Hepatocyte (in vitro differentiated cells): ENCODE measurements around the gene MVB12B. TPM values are rescaled to one million over a fixed set of nuclear protein-coding genes. Genes with fewer than 3 reads are reported as not detected.

Experiments
- DNase-seq: peaks from one replicate; pipeline ENCODE4 v3.0.0-alpha.2; 2016; ENCODE audit warnings: low spot score
- H2AFZ ChIP-seq: fragments of 200-600 bp; sonication (generic); 2 replicates; pipeline ENCODE4 v1.6.0; 2016; ENCODE audit warnings: antibody characterized with exemption, mild to moderate bottlenecking
- H3K27ac ChIP-seq: fragments of 200-600 bp; sonication (generic); 2 replicates; pipeline ENCODE4 v1.5.1; 2016; ENCODE audit warnings: mild to moderate bottlenecking
- H3K27me3 ChIP-seq: fragments of 200-600 bp; sonication (generic); 2 replicates; pipeline ENCODE4 v1.6.1; 2016
- H3K36me3 ChIP-seq: fragments of 200-600 bp; sonication (generic); replicated peaks from 2 replicates; pipeline ENCODE4 v1.5.1; 2016; ENCODE audit warnings: low read depth; ENCODE audit not compliant: insufficient read depth
- H3K4me1 ChIP-seq: fragments of 200-600 bp; sonication (generic); 2 replicates; pipeline ENCODE4 v1.5.1; 2016; ENCODE audit warnings: mild to moderate bottlenecking, moderate library complexity; ENCODE audit not compliant: insufficient read depth
- H3K4me2 ChIP-seq: fragments of 200-600 bp; sonication (generic); 2 replicates; pipeline ENCODE4 v1.6.0; 2016
- H3K4me3 ChIP-seq: fragments of 200-600 bp; sonication (generic); 2 replicates; pipeline ENCODE4 v1.5.1; 2016; ENCODE audit warnings: mild to moderate bottlenecking
- H3K79me2 ChIP-seq: fragments of 200-600 bp; sonication (generic); 2 replicates; pipeline ENCODE4 v1.6.0; 2017; ENCODE audit warnings: mild to moderate bottlenecking
- H3K9me2 ChIP-seq: fragments of 200-600 bp; sonication (generic); replicated peaks from 2 replicates; pipeline ENCODE4 v1.6.0; 2017; ENCODE audit warnings: mild to moderate bottlenecking; ENCODE audit not compliant: insufficient read depth
- H3K9me3 ChIP-seq: fragments of 200-600 bp; sonication (generic); 2 replicates; pipeline ENCODE4 v1.5.1; 2016; ENCODE audit warnings: low read depth, mild to moderate bottlenecking
- H4K20me1 ChIP-seq: fragments of 200-600 bp; sonication (generic); 2 replicates; pipeline ENCODE4 v1.6.0; 2016; ENCODE audit warnings: mild to moderate bottlenecking; ENCODE audit not compliant: insufficient read depth, poor library complexity, severe bottlenecking
- EZH2 ChIP-seq: fragments of 200-600 bp; sonication (generic); IDR thresholded peaks from 2 replicates; pipeline ENCODE4 v1.6.1; 2016; ENCODE audit warnings: antibody characterized with exemption, mild to moderate bottlenecking, borderline replicate concordance
- EZH2phosphoT487 ChIP-seq: fragments of 200-600 bp; sonication (generic); IDR thresholded peaks from one replicate; pipeline ENCODE4 v1.6.1; 2018; ENCODE audit warnings: antibody characterized with exemption, mild to moderate bottlenecking, low read depth, moderate library complexity; ENCODE audit not compliant: unreplicated experiment, severe bottlenecking
- WGBS: methylation state at CpG from one replicate; pipeline ENCODE4 v1.1.6; 2016; ENCODE audit warnings: low lambda C conversion rate; ENCODE audit errors: missing lambda C conversion rate; 5-methylcytosine and 5-hydroxymethylcytosine counted together
- polyA plus RNA-seq: library from polyadenylated mRNA; unstranded; fragments of >200 nt; fragmentation: Nextera tagmentation; extraction: Ambion mirVana; gene quantifications from 2 replicates; pipeline ENCODE4 v1.2.1, GENCODE V29; 2016
- total RNA-seq: library from RNA; depleted of rRNA; stranded (reverse); fragments of >200 nt; gene quantifications from 2 replicates; pipeline ENCODE4 v1.2.3, GENCODE V29; 2014
- TF ChIP-seq, protein P1 (sequence below): fragments of 200-600 bp; sonication (generic); IDR thresholded peaks from 2 replicates; pipeline ENCODE4 v1.5.1; 2016; ENCODE audit warnings: antibody characterized with exemption, mild to moderate bottlenecking; ENCODE audit not compliant: poor library complexity

The MVB12B gene
- total and polyA plus RNA-seq, 2 experiments from 2014 or later, result 11.8 to 12.1 TPM

DNA sequence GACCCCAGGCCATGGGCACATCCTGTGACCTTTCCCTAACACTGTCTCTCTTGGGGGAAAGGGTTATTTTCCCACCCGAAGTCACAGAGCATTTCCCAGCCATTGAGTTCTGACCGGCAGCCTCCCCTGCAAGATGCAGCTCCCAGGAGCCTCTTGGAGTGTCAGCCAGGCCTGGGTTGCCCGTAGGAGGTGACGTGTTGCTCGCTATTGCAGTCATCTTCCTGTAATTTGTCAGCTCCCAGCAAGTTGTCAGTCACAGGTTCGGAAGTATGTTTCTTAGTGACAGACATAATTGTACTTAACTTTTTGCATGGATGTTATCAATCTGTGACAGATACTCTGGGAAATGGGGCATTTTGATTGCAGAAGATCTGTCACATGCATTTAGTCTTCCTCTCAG, 74.5 kb downstream of the MVB12B start:
- Histone ChIP-seq H3K4me1 (no peaks in the 10 kb centered on the region), H3K9me3 (no peaks in the 10 kb centered on the region), H3K27me3 (no peaks in the 10 kb centered on the region), H3K4me3 (no peak overlapping the region), H3K27ac (no peak overlapping the region), H3K9me2 (no peaks in the 10 kb centered on the region), H3K79me2 (no peaks in the 10 kb centered on the region), H2AFZ (no peak overlapping the region), H4K20me1 (no peaks in the 10 kb centered on the region), H3K4me2 (no peak overlapping the region), H3K36me3 (no peaks in the 10 kb centered on the region)
- 81% methylated on average over 6 of the region's 6 CpGs for WGBS
- DNase-seq, result no peak
- TF ChIP-seq, protein P1, sequence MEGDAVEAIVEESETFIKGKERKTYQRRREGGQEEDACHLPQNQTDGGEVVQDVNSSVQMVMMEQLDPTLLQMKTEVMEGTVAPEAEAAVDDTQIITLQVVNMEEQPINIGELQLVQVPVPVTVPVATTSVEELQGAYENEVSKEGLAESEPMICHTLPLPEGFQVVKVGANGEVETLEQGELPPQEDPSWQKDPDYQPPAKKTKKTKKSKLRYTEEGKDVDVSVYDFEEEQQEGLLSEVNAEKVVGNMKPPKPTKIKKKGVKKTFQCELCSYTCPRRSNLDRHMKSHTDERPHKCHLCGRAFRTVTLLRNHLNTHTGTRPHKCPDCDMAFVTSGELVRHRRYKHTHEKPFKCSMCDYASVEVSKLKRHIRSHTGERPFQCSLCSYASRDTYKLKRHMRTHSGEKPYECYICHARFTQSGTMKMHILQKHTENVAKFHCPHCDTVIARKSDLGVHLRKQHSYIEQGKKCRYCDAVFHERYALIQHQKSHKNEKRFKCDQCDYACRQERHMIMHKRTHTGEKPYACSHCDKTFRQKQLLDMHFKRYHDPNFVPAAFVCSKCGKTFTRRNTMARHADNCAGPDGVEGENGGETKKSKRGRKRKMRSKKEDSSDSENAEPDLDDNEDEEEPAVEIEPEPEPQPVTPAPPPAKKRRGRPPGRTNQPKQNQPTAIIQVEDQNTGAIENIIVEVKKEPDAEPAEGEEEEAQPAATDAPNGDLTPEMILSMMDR, result no peak
- no peak for TF ChIP-seq EZH2phosphoT487
- TF ChIP-seq EZH2, result no peak

DNA sequence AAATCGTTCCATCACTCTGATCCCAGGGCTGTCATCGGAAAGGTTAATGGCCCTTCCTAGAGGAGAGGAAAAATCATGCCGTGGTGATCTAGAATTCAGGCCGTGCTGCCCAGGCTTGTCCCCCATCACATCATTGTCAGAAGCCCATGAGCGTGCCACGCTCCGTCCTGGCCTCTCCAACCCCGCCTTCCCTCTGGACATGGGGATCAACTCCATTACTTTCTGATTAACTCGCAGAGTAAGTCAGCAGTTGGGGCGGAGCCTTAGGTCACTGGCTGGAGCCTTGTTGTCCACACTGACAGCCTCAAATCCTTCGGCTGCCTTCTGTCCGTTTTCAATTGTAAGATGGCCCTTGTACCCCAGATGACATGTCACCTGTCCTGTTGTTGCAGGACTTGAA, 75.0 kb downstream of the MVB12B start:
- no peaks in the 10 kb centered on the region for H3K27me3 ChIP-seq
- no peaks in the 10 kb centered on the region for H3K36me3 ChIP-seq
- H3K79me2 ChIP-seq, result no peaks in the 10 kb centered on the region
- no peak overlapping the region for H3K4me2 ChIP-seq
- H3K4me1 ChIP-seq, result no peaks in the 10 kb centered on the region
- no peak for TF ChIP-seq EZH2phosphoT487
- H3K9me2 ChIP-seq, result no peaks in the 10 kb centered on the region
- H3K4me3 ChIP-seq, result no peak overlapping the region
- WGBS, result 90% methylated on average over 12 of the region's 12 CpGs
- no peaks in the 10 kb centered on the region for H4K20me1 ChIP-seq
- H2AFZ ChIP-seq, result no peak overlapping the region
- no peak for DNase-seq
- H3K27ac ChIP-seq, result no peak overlapping the region
- no peaks in the 10 kb centered on the region for H3K9me3 ChIP-seq

DNA sequence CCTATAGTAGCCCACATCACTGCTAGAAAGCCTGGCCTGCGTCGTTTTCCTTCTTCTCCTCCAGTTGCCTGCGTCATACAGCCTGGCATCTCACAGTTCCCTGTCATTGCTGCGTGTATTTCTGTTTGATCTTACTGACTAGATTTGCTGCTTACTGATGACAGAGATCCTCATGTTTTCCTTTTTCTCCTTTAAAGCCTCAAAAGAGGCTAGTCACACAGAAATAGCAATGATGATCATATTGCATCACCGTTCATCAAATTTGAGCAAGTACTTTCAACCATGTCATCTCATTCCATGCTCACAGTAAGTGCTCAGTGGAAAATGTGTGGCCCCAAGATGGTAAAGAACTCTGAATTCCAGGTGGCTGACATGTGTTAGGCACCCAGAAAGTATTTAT, 76.8 kb downstream of the MVB12B start:
- no peak for TF ChIP-seq EZH2phosphoT487
- TF ChIP-seq, protein P1, result no peak
- no peak for TF ChIP-seq EZH2
- Histone ChIP-seq H3K79me2 (no peaks in the 10 kb centered on the region), H3K27ac (no peak overlapping the region), H3K4me3 (no peak overlapping the region), H3K27me3 (no peaks in the 10 kb centered on the region), H2AFZ (no peak overlapping the region), H3K9me3 (no peaks in the 10 kb centered on the region), H3K9me2 (no peaks in the 10 kb centered on the region), H3K36me3 (no peaks in the 10 kb centered on the region), H4K20me1 (no peaks in the 10 kb centered on the region), H3K4me1 (peaks cover 3% of the 10 kb centered on the region), H3K4me2 (no peak overlapping the region)
- WGBS, result 87% methylated on average over 5 of the region's 5 CpGs
- no peak for DNase-seq

DNA sequence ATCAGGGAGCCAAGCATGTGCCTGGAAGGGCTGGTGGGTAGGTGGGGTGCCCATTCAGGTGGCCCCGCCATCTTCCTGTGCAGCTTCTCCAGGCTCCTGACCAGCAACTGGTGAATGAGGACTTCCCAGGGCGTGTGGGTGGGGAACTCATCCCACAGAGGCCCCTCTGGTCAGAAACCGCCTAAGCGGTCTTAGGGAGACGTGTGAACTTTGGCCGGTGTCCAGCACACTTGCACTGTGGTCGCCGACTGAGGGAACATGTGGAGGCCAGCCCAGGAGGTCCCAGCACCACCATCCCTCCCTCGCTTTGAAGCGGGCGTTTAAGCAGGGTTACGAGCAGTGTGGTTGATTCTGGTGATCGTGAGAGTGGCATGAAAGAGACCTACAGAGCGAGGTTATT, 77.8 kb downstream of the MVB12B start:
- H3K4me1 ChIP-seq, result peaks cover 3% of the 10 kb centered on the region
- no peaks in the 10 kb centered on the region for H3K9me3 ChIP-seq

More for the DNA sequence above, 77.8 kb downstream of the MVB12B start:
- no peak overlapping the region for H3K4me3 ChIP-seq
- H3K4me2 ChIP-seq, result no peak overlapping the region
- H3K36me3 ChIP-seq, result no peaks in the 10 kb centered on the region
- no peaks in the 10 kb centered on the region for H3K79me2 ChIP-seq
- no peaks in the 10 kb centered on the region for H4K20me1 ChIP-seq
- WGBS, result 83% methylated on average over 14 of the region's 14 CpGs
- H2AFZ ChIP-seq, result no peak overlapping the region
- no peak for DNase-seq
- TF ChIP-seq EZH2phosphoT487, result no peak
- TF ChIP-seq EZH2, result no peak
- TF ChIP-seq, protein P1, result no peak
- H3K27ac ChIP-seq, result no peak overlapping the region
- no peaks in the 10 kb centered on the region for H3K9me2 ChIP-seq
- H3K27me3 ChIP-seq, result no peaks in the 10 kb centered on the region
